Thymus (tissue), 11 donors: ENCODE results near the gene ATF5. TPM values are rescaled to one million over a fixed set of nuclear protein-coding genes. Genes with fewer than 3 reads are reported as not detected.

Experiments
- DNase-seq, 9 donors: peaks; one replicate each; pipeline ENCODE4 v3.0.0-alpha.2; 2013; ENCODE audit warnings: low spot score in 9 of 9, low read depth in 6 of 9, missing footprints in 1 of 9
- H3K27ac ChIP-seq, 2 donors: one replicate each; pipeline ENCODE4 v1.5.1; 2013; ENCODE audit warnings: control low read depth in 1 of 2, low read depth in 1 of 2, low read length in 1 of 2, mild to moderate bottlenecking in 1 of 2, moderate library complexity in 1 of 2
- H3K27me3 ChIP-seq, 2 donors: one replicate each; pipeline ENCODE4 v1.5.1; 2013; ENCODE audit warnings: low read length in 1 of 2; ENCODE audit not compliant: control insufficient read depth in 2 of 2, insufficient read depth in 1 of 2
- H3K36me3 ChIP-seq, 2 donors: one replicate each; pipeline ENCODE4 v1.5.1; 2013; ENCODE audit warnings: low read length in 1 of 2, mild to moderate bottlenecking in 1 of 2, moderate library complexity in 1 of 2; ENCODE audit not compliant: control insufficient read depth in 2 of 2, insufficient read depth in 2 of 2
- H3K4me1 ChIP-seq, 2 donors: one replicate each; pipeline ENCODE4 v1.5.1; 2013; ENCODE audit warnings: low read length in 2 of 2; ENCODE audit not compliant: control insufficient read depth in 2 of 2, insufficient read depth in 2 of 2
- H3K4me3 ChIP-seq, 2 donors: one replicate each; pipeline ENCODE4 v1.5.1; 2013; ENCODE audit warnings: low read length in 2 of 2, control low read depth in 1 of 2, mild to moderate bottlenecking in 1 of 2
- H3K9me3 ChIP-seq, 2 donors: one replicate each; pipeline ENCODE4 v1.5.1; 2013; ENCODE audit warnings: low read length in 1 of 2, mild to moderate bottlenecking in 1 of 2; ENCODE audit not compliant: control insufficient read depth in 2 of 2, insufficient read depth in 1 of 2
- WGBS: extraction: QIAGEN DNeasy Blood & Tissue Kit; methylation state at CpG from one replicate; pipeline ENCODE4 v1.1.7; 2013; 5-methylcytosine and 5-hydroxymethylcytosine counted together
- polyA plus RNA-seq: library from polyadenylated mRNA; stranded (reverse); fragments of 200-250 nt; gene quantifications from one replicate; pipeline ENCODE4 v1.2.3, GENCODE V29; 2013
- total RNA-seq: library from RNA; stranded (reverse); fragments of 120-200 nt; gene quantifications from one replicate; pipeline ENCODE4 v1.2.4, GENCODE V29; 2013
- donor health status: healthy.

The ATF5 gene
- total and polyA plus RNA-seq, 2 donors: 16.0 to 53.9 TPM

DNA sequence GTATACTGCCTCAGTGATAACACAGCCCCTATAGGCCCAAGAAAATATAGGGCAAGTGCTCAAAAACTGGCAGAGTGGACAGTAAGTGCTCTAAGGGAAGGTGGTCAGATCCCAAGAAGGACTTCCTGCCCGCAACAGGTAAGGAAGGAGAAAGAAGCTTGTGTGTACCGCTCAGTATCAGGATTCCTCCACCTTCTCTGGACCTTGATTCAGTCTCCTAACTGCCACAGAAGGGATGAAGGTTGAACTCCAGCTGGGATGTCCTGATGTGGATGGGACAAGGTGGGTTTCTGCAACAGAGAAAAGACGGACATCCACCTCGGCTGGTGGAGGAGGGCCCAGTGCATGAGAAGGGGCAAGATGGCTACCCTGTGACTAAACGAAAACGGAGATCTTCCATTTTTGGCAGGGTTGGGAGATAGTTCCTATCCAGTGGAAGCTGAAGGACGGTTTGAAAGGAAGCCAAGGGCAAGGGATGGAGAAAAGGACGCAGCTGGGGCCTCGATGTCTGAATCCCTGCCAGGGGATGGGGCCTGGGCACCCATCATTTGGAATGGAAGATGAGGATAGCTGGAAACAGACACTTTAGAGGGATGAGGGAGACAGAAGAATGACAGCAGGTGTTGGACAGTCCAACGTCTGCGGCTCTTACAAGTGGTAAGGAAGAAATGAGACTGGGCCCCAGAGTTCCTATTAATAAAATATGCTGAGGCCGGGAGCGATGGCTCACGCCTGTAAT lies 1.3 kb upstream of the ATF5 start:
- H3K4me3 ChIP-seq: peak overlapping the region; percentile 11 to 84
- DNase-seq: no peak
- peaks cover 1 to 3% of the 10 kb centered on the region in 2 donors for H3K9me3 ChIP-seq
- peaks cover 13 to 52% of the 10 kb centered on the region in 2 donors for H3K4me1 ChIP-seq
- WGBS: 92% methylated on average over 14 of the region's 14 CpGs
- peak overlapping the region in 1 of 2 donors; percentile 38 for H3K27ac ChIP-seq
- H3K27me3 ChIP-seq: no peaks in the 10 kb centered on the region
- peaks cover 32 to 50% of the 10 kb centered on the region in 2 donors for H3K36me3 ChIP-seq

DNA sequence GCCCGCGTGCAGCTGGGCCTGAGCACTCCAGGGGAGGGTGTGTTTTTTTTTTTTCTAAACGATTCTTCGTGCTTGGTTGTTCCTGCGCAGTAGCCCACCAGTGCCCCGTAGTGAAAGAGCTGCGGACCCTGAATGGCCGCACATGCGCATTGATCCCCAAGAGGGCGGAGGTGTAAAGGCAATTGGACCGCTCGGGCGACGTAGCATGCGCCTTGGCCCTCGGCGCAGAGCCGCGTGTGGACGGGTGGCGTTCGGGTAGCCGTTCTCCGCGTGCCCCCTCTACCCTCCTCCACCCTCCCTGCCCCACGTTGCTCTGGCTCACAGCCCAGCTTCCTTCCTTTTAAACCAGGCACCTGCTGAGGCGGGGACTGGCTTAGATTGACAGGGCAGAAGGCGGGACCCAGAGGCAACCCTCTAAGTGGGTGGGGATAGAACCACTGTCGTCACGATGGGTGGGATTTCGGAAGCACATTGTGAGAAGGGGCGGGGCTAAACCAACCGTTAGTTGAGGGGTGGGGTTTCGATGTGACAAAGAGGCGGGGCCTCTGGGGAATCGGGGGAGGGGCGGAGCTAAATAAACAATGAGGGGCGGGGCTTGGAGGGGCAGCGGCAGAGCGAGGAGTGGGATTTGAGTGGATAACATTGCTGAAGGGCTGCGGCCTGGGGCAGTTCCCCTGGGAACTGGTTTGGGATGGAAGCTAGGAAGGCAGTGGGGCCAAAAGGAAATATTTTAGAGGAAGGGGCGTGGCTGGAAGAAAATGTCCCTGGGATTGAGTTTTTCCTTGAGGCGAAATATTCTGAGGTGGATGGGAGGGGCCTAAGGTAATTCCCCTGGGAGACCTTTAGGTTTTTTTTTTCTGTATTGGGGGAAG lies 842 bp downstream of the ATF5 start:
- Histone ChIP-seq H3K4me3 (peak overlapping the region; percentile 84 to 87), H3K27ac (peak overlapping the region; percentile 99 to 100), H3K9me3 (peaks cover 0 to 3% of the 10 kb centered on the region in 2 donors), H3K36me3 (peaks cover 12 to 29% of the 10 kb centered on the region in 2 donors), H3K4me1 (peaks cover 13 to 60% of the 10 kb centered on the region in 2 donors), H3K27me3 (no peaks in the 10 kb centered on the region)
- DNase-seq: peak; percentile 88 to 97 (median 94)
- 8% methylated on average over 43 of the region's 43 CpGs for whole genome bisulfite sequencing

DNA sequence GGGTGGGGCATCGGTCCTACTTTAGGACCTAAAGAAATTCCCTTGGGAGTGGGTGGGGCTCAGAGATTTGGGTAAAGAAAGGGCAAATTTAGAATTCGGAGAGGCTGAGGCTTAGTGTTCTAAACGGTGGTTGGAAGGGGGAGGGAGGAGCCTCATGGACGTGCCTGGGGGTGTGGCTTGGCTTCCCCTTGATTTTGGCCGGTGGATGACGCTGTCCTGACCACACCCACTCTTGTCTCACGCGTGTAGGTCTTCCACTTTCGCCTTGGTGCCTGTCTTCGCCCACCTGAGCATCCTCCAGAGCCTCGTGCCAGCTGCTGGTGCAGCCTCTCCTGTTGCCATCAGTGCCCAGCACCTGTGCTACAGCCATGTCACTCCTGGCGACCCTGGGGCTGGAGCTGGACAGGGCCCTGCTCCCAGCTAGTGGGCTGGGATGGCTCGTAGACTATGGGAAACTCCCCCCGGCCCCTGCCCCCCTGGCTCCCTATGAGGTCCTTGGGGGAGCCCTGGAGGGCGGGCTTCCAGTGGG lies 1.5 kb downstream of the ATF5 start:
- Histone ChIP-seq H3K27me3 (no peaks in the 10 kb centered on the region), H3K9me3 (peaks cover 0 to 3% of the 10 kb centered on the region in 2 donors), H3K4me1 (peaks cover 12 to 57% of the 10 kb centered on the region in 2 donors), H3K4me3 (no peak overlapping the region), H3K27ac (peak overlapping the region in 1 of 2 donors; percentile 83), H3K36me3 (peaks cover 9 to 23% of the 10 kb centered on the region in 2 donors)
- DNase-seq: peak in 1 of 9 donors; percentile 30
- WGBS: 91% methylated on average over 15 of the region's 15 CpGs

DNA sequence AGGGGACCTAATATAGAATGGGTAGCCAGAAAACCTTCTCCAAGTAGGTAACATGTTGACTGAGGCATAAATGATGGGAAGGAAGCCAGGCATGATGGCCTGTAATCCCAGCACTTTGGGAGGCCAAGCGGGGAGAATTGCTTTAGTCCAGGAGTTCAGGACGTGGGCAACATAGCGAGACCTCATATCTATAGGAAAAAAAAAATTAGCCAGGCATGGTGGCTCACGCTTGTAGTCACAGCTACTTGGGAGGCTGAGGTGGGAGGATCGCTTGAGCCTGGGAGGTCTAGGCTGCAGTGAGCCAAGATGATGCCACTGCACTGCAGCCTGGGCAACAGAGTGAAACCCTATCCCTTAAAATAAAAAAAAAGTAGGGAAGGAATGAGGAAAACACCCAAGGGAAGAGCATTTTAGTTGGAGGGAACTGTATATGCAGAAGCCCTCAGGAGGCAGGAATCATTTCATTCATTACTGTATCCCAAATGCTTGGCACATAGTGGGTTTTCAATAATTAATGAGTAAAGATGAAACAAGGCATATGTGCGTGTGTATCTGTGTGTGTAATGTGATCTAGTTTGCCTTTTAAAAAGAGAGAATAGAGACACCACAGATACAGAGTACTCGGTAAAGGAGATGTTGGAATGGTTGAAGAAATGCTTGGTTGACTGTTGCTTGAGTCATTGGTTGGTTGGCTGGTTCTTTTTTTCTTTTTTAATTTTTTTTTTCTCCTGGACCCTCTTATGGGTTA lies 2.5 kb downstream of the ATF5 start:
- DNase-seq: no peak
- Histone ChIP-seq H3K36me3 (peaks cover 8 to 19% of the 10 kb centered on the region in 2 donors), H3K9me3 (peaks cover 0 to 3% of the 10 kb centered on the region in 2 donors), H3K27me3 (peaks cover 0 to 2% of the 10 kb centered on the region in 2 donors), H3K4me3 (no peak overlapping the region), H3K27ac (no peak overlapping the region), H3K4me1 (peaks cover 11 to 57% of the 10 kb centered on the region in 2 donors)
- WGBS: 96% methylated on average over 7 of the region's 7 CpGs

DNA sequence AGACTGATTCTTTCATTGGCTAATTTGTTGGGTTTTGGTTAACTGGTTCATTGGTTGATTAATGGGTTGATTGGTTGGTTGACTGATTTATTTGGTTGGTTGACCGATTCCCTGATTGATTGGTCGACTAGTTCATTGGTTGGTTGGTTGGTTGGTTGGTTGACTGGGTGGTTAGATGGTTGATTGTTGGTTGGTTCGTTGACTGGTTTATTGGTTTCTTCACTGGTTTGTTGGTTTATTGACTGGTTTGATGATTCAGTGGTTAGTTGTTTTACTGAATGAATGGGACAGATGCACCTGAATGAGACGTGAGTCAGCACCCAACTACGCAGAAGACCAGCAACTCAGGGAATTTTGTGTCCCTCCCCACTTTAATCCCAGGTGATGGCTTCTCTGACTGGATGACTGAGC lies 3.0 kb downstream of the ATF5 start:
- DNase-seq: no peak
- Histone ChIP-seq H3K9me3 (peaks cover 0 to 3% of the 10 kb centered on the region in 2 donors), H3K4me1 (peaks cover 11 to 51% of the 10 kb centered on the region in 2 donors), H3K4me3 (no peak overlapping the region), H3K36me3 (peaks cover 8 to 13% of the 10 kb centered on the region in 2 donors), H3K27me3 (peaks cover 0 to 3% of the 10 kb centered on the region in 2 donors), H3K27ac (no peak overlapping the region)
- 97% methylated on average over 5 of the region's 5 CpGs for WGBS

DNA sequence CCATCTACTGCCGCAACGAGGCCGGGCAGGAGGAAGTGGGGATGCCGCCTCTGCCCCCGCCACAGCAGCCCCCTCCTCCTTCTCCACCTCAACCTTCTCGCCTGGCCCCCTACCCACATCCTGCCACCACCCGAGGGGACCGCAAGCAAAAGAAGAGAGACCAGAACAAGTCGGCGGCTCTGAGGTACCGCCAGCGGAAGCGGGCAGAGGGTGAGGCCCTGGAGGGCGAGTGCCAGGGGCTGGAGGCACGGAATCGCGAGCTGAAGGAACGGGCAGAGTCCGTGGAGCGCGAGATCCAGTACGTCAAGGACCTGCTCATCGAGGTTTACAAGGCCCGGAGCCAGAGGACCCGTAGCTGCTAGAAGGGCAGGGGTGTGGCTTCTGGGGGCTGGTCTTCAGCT lies 3.7 kb downstream of the ATF5 start:
- peaks cover 7 to 48% of the 10 kb centered on the region in 2 donors for H3K4me1 ChIP-seq
- H3K27ac ChIP-seq: peak overlapping the region; percentile 34 to 70
- H3K4me3 ChIP-seq: peak overlapping the region; percentile 3 to 28
- peak in 8 of 9 donors; percentile 34 to 86 (median 64) for DNase-seq
- peaks cover 3 to 6% of the 10 kb centered on the region in 2 donors for H3K36me3 ChIP-seq
- 54% methylated on average over 25 of the region's 25 CpGs for WGBS
- H3K9me3 ChIP-seq: peaks cover 0 to 3% of the 10 kb centered on the region in 2 donors
- peaks cover 0 to 5% of the 10 kb centered on the region in 2 donors for H3K27me3 ChIP-seq

DNA sequence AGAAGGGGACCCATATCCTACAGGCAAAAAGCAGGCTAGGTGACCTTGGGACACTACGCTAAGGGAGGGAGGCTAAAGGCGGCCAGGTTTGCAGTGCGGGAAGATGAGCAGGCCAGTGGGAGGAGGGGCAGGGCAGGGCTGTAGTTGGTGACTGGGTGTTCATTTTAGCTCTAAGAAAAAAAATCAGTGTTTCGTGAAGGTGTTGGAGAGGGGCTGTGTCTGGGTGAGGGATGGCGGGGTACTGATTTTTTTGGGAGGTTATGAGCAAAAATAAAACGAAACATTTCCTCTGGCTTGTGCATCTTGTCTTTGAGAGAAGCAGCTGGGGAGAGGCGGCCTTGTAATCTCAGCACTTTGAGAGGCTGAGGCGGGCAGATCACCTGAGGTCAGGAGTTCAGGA lies 4.6 kb downstream of the ATF5 start:
- peaks cover 3% of the 10 kb centered on the region in 2 donors for H3K36me3 ChIP-seq
- H3K27ac ChIP-seq: peak overlapping the region in 1 of 2 donors; percentile 34
- DNase-seq: no peak
- peaks cover 0 to 3% of the 10 kb centered on the region in 2 donors for H3K9me3 ChIP-seq
- H3K27me3 ChIP-seq: peaks cover 3 to 9% of the 10 kb centered on the region in 2 donors
- WGBS: 92% methylated on average over 8 of the region's 8 CpGs
- H3K4me3 ChIP-seq: no peak overlapping the region
- H3K4me1 ChIP-seq: peaks cover under 1 to 43% of the 10 kb centered on the region in 2 donors

DNA sequence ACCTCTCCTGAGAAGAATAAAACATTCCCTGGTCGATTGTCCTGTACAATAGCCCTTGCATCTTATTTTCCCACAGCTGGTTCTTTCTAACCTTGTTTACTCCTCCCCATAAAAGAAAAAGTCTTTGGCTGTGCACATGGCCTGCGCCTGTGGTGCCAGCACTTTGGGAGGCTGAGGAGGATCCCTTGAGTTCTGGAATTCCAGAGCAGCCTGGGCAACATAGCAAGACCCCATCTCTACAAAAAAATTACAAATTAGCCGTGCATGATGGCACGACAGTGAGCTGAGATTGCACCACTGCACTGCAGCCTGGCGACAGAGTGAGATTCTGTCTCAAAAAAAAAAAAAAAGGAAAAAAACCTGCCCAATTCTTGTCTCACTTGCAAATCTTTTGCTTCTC lies 7.5 kb downstream of the ATF5 start:
- no peak for DNase-seq
- Histone ChIP-seq H3K4me3 (no peak overlapping the region), H3K9me3 (no peaks in the 10 kb centered on the region), H3K27me3 (peaks cover 3 to 10% of the 10 kb centered on the region in 2 donors), H3K4me1 (peaks cover 0 to 28% of the 10 kb centered on the region in 2 donors), H3K36me3 (peaks cover 0 to 3% of the 10 kb centered on the region in 2 donors), H3K27ac (no peak overlapping the region)
- WGBS: 89% methylated on average over 5 of the region's 5 CpGs
